Measurements from ENCODE around the gene SMG9. TPM values are rescaled to one million over a fixed set of nuclear protein-coding genes. Genes with fewer than 3 reads are reported as not detected.

SMG9 gene
- total RNA-seq, 6 experiments from 2014 or later, result 6.5 to 13.5 (median 9.8) TPM

- WGBS (ENCODE audit: insufficient coverage, low coverage, low lambda C conversion rate, missing lambda C conversion rate), result 86% methylated on average over 17 of the region's 37 CpGs
- no peak overlapping the region for H3K27ac ChIP-seq
- TF ChIP-seq, protein P1, sequence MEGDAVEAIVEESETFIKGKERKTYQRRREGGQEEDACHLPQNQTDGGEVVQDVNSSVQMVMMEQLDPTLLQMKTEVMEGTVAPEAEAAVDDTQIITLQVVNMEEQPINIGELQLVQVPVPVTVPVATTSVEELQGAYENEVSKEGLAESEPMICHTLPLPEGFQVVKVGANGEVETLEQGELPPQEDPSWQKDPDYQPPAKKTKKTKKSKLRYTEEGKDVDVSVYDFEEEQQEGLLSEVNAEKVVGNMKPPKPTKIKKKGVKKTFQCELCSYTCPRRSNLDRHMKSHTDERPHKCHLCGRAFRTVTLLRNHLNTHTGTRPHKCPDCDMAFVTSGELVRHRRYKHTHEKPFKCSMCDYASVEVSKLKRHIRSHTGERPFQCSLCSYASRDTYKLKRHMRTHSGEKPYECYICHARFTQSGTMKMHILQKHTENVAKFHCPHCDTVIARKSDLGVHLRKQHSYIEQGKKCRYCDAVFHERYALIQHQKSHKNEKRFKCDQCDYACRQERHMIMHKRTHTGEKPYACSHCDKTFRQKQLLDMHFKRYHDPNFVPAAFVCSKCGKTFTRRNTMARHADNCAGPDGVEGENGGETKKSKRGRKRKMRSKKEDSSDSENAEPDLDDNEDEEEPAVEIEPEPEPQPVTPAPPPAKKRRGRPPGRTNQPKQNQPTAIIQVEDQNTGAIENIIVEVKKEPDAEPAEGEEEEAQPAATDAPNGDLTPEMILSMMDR (IDR thresholded peaks at IDR 0.05), result no peak
- TF ChIP-seq POLR2A (IDR thresholded peaks at IDR 0.05), result no peak
- H3K4me1 ChIP-seq, result no peaks in the 10 kb centered on the region
- H3K27me3 ChIP-seq, result no peaks in the 10 kb centered on the region
- no peaks in the 10 kb centered on the region for H3K36me3 ChIP-seq
- intact Hi-C loops (cut with DNase I), result no loop called here
- no peaks in the 10 kb centered on the region for H3K9me3 ChIP-seq
- DNase-seq (no peak), ATAC-seq (no peak)
- no peak overlapping the region for H3K4me3 ChIP-seq
Observed at GRCh38 chr19:43719378-43719868, 35.3 kb downstream of the SMG9 start.

- H3K27me3 ChIP-seq, result no peaks in the 10 kb centered on the region
- no peak overlapping the region for H3K27ac ChIP-seq
- WGBS (ENCODE audit: insufficient coverage, low coverage, low lambda C conversion rate, missing lambda C conversion rate), result 70% methylated on average over 5 of the region's 60 CpGs
- no peaks in the 10 kb centered on the region for H3K4me1 ChIP-seq
- no peak for ATAC-seq
- intact Hi-C loops (cut with DNase I), result no loop called here
- H3K36me3 ChIP-seq, result no peaks in the 10 kb centered on the region
- TF ChIP-seq POLR2A (IDR thresholded peaks at IDR 0.05), result no peak
- TF ChIP-seq, protein P1 (IDR thresholded peaks at IDR 0.05), result no peak
- H3K9me3 ChIP-seq, result no peaks in the 10 kb centered on the region
- no peak for DNase-seq
- no peak overlapping the region for H3K4me3 ChIP-seq
Observed at GRCh38 chr19:43718627-43719377, 36.0 kb downstream of the SMG9 start.

DNA sequence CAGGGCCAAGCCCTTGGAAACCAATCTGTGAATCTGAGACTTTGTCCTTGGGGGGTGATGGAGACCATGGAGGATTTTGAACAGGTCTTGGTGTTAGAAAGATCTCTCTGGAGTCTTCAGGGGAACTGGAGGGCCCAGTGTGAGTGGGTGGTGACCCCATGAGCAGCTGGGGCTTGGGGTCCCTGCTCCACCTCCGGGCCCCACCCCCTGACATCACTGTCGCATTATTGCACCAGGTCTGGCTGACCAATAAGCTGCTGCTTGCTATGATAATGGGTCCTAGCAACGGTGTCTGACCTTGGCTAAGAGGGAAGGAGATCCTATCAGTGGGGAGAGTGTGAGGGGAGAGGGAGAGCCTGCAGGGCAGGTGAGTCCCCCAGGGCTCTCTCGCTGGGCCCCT, 39.0 kb downstream of the SMG9 start, which contains the start of gene IRGC:
TSS of gene IRGC (plus strand) at position 301 of the 400 bp plus-strand sequence. CDS start 2,483 bp downstream, outside the sequence.
- Histone ChIP-seq H3K4me1 (no peaks in the 10 kb centered on the region), H3K36me3 (no peaks in the 10 kb centered on the region), H3K9me3 (no peaks in the 10 kb centered on the region), H3K27me3 (no peaks in the 10 kb centered on the region), H3K27ac (no peak within 1 kb of the TSS), H3K4me3 (no peak within 1 kb of the TSS)
- TF ChIP-seq POLR2A (IDR thresholded peaks at IDR 0.05), result no peak
- TF ChIP-seq, protein P1 (IDR thresholded peaks at IDR 0.05), result no peak
- intact Hi-C loops (cut with DNase I), result no loop called here
- 0% methylated on average over 1 of the region's 4 CpGs for WGBS (ENCODE audit: insufficient coverage, low coverage, low lambda C conversion rate, missing lambda C conversion rate)
- DNase-seq (no peak), ATAC-seq (no peak)

DNA sequence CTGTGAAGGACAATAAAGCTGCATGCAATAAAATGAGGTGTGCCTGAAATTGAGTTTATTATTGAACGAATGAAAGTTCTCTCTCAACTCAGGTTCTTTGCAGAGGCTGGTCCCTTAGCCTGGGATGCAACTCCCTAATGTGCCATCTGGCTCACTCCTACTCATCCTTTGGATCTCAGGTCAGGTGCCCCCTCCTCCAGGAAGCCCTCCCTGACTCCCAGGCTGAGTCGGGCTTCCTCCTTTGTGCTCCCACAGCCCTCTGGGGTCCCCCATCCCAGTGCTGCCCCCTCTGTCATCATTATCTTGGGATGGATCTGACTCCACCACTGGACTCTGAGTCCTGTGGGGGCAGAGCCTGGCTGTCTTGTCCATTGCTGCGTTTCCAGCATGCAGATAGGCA, 41.6 kb downstream of the SMG9 start:
- no peaks in the 10 kb centered on the region for H3K27me3 ChIP-seq
- no peak overlapping the region for H3K4me3 ChIP-seq
- no peaks in the 10 kb centered on the region for H3K36me3 ChIP-seq
- H3K27ac ChIP-seq, result no peak overlapping the region
- WGBS (ENCODE audit: insufficient coverage, low coverage, low lambda C conversion rate, missing lambda C conversion rate), result 54% methylated on average over 2 of the region's 3 CpGs
- DNase-seq (no peak), ATAC-seq (no peak)
- TF ChIP-seq, protein P1 (IDR thresholded peaks at IDR 0.05), result no peak
- no peak for TF ChIP-seq POLR2A (IDR thresholded peaks at IDR 0.05)
- intact Hi-C loops (cut with DNase I), result no loop called here
- H3K9me3 ChIP-seq, result no peaks in the 10 kb centered on the region
- H3K4me1 ChIP-seq, result no peaks in the 10 kb centered on the region

All from right lobe of liver (tissue), 6 donors.